Skeletal muscle satellite cell (primary cell): ENCODE measurements around the gene FGD2.
A peak's percentile ranks its signal among the peaks of the same experiment; 100 is the strongest.
"Not testable (repeated sequence)": the region's sequence is repeated elsewhere in the genome, so short reads cannot be mapped to it uniquely, and the experiment has no call there.

Experiments used
- H3K27me3 ChIP-seq: 2 replicates; pipeline ENCODE4 v1.7.0; 2013; ENCODE audit warnings: low read length; ENCODE audit not compliant: control insufficient read depth, insufficient read depth
- H3K36me3 ChIP-seq: 2 replicates; pipeline ENCODE4 v1.7.0; 2013; ENCODE audit warnings: mild to moderate bottlenecking, control low read depth, low read length; ENCODE audit not compliant: insufficient read depth
- H3K4me1 ChIP-seq: 2 replicates; pipeline ENCODE4 v1.7.0; 2013; ENCODE audit warnings: low read length; ENCODE audit not compliant: control insufficient read depth, insufficient read depth
- H3K4me2 ChIP-seq: 2 replicates; pipeline ENCODE4 v1.7.0; 2013; ENCODE audit warnings: mild to moderate bottlenecking, low read length
- H3K4me3 ChIP-seq: 2 replicates; pipeline ENCODE4 v1.7.0; 2013; ENCODE audit warnings: low read length
- H3K9ac ChIP-seq: 2 replicates; pipeline ENCODE4 v1.7.0; 2013; ENCODE audit warnings: mild to moderate bottlenecking, low read depth, low read length, moderate library complexity
- H3K9me3 ChIP-seq: replicated peaks from 2 replicates; pipeline ENCODE4 v1.7.0; 2013; ENCODE audit warnings: mild to moderate bottlenecking, control low read depth, low read length

Gene FGD2

GRCh38 chr6:37039958-37040357 is 34.5 kb downstream of the FGD2 start:
- H3K4me1 ChIP-seq, result no peaks in the 10 kb centered on the region
- no peaks in the 10 kb centered on the region for H3K36me3 ChIP-seq
- H3K9me3 ChIP-seq, result no peaks in the 10 kb centered on the region
- H3K4me2 ChIP-seq, result no peak overlapping the region
- peaks cover 20% of the 10 kb centered on the region for H3K27me3 ChIP-seq
- H3K9ac ChIP-seq, result no peak overlapping the region
- H3K4me3 ChIP-seq, result no peak overlapping the region

GRCh38 chr6:37041521-37041920 is 36.1 kb downstream of the FGD2 start:
- Histone ChIP-seq H3K4me3 (no peak overlapping the region), H3K9me3 (no peaks in the 10 kb centered on the region), H3K27me3 (peaks cover 19% of the 10 kb centered on the region), H3K4me1 (no peaks in the 10 kb centered on the region), H3K4me2 (no peak overlapping the region), H3K36me3 (no peaks in the 10 kb centered on the region), H3K9ac (no peak overlapping the region)

GRCh38 chr6:37042150-37042549 is 36.7 kb downstream of the FGD2 start:
- H3K9me3 ChIP-seq, result no peaks in the 10 kb centered on the region
- no peaks in the 10 kb centered on the region for H3K4me1 ChIP-seq
- no peak overlapping the region for H3K9ac ChIP-seq
- H3K36me3 ChIP-seq, result no peaks in the 10 kb centered on the region
- no peak overlapping the region for H3K4me3 ChIP-seq
- H3K27me3 ChIP-seq, result peaks cover 19% of the 10 kb centered on the region
- H3K4me2 ChIP-seq, result no peak overlapping the region

- H3K4me1 ChIP-seq, H3K4me2 ChIP-seq, H3K4me3 ChIP-seq, H3K9ac ChIP-seq, H3K36me3 ChIP-seq, H3K9me3 ChIP-seq: not testable (repeated sequence)
- peaks cover 12% of the 10 kb centered on the region for H3K27me3 ChIP-seq
Measured at GRCh38 chr6:37043091-37043490, 37.6 kb downstream of the FGD2 start.

GRCh38 chr6:37047346-37047688 is 41.9 kb downstream of the FGD2 start:
- Histone ChIP-seq H3K36me3 (no peaks in the 10 kb centered on the region), H3K9ac (no peak overlapping the region), H3K4me1 (peaks cover 11% of the 10 kb centered on the region), H3K27me3 (peaks cover 4% of the 10 kb centered on the region), H3K9me3 (no peaks in the 10 kb centered on the region), H3K4me2 (no peak overlapping the region), H3K4me3 (no peak overlapping the region)

GRCh38 chr6:37047689-37048402 is 42.4 kb downstream of the FGD2 start:
- Histone ChIP-seq H3K9ac (no peak overlapping the region), H3K36me3 (no peaks in the 10 kb centered on the region), H3K9me3 (no peaks in the 10 kb centered on the region), H3K4me2 (no peak overlapping the region), H3K27me3 (peaks cover 4% of the 10 kb centered on the region), H3K4me1 (peaks cover 11% of the 10 kb centered on the region), H3K4me3 (no peak overlapping the region)

GRCh38 chr6:37048403-37048850 is 43.0 kb downstream of the FGD2 start:
- Histone ChIP-seq H3K27me3 (peaks cover 4% of the 10 kb centered on the region), H3K4me2 (no peak overlapping the region), H3K9ac (no peak overlapping the region), H3K4me3 (no peak overlapping the region), H3K9me3 (no peaks in the 10 kb centered on the region), H3K4me1 (peaks cover 11% of the 10 kb centered on the region), H3K36me3 (no peaks in the 10 kb centered on the region)

- no peak overlapping the region for H3K9ac ChIP-seq
- H3K27me3 ChIP-seq, result peaks cover 4% of the 10 kb centered on the region
- no peaks in the 10 kb centered on the region for H3K9me3 ChIP-seq
- no peak overlapping the region for H3K4me3 ChIP-seq
- H3K36me3 ChIP-seq, result no peaks in the 10 kb centered on the region
- H3K4me2 ChIP-seq, result peak overlapping the region; percentile 42
- H3K4me1 ChIP-seq, result peaks cover 11% of the 10 kb centered on the region
Measured at GRCh38 chr6:37048851-37049757, 43.6 kb downstream of the FGD2 start.

GRCh38 chr6:37049758-37050044 is 44.2 kb downstream of the FGD2 start:
- Histone ChIP-seq H3K27me3 (peaks cover 4% of the 10 kb centered on the region), H3K4me3 (no peak overlapping the region), H3K36me3 (no peaks in the 10 kb centered on the region), H3K4me2 (no peak overlapping the region), H3K9ac (no peak overlapping the region), H3K9me3 (no peaks in the 10 kb centered on the region), H3K4me1 (peaks cover 11% of the 10 kb centered on the region)

- no peak overlapping the region for H3K9ac ChIP-seq
- no peaks in the 10 kb centered on the region for H3K9me3 ChIP-seq
- no peak overlapping the region for H3K4me3 ChIP-seq
- peaks cover 11% of the 10 kb centered on the region for H3K4me1 ChIP-seq
- H3K36me3 ChIP-seq, result no peaks in the 10 kb centered on the region
- no peak overlapping the region for H3K4me2 ChIP-seq
- peaks cover 4% of the 10 kb centered on the region for H3K27me3 ChIP-seq
Measured at GRCh38 chr6:37050045-37050853, 44.8 kb downstream of the FGD2 start.

GRCh38 chr6:37050854-37051137 is 45.3 kb downstream of the FGD2 start:
- Histone ChIP-seq H3K27me3 (peaks cover 4% of the 10 kb centered on the region), H3K9me3 (no peaks in the 10 kb centered on the region), H3K36me3 (no peaks in the 10 kb centered on the region), H3K4me3 (no peak overlapping the region), H3K4me1 (peaks cover 11% of the 10 kb centered on the region), H3K9ac (no peak overlapping the region), H3K4me2 (no peak overlapping the region)
